Vagina (tissue), 2 donors: ENCODE measurements around the gene KBTBD2.

ENCODE experiments used
- CTCF ChIP-seq, 3 experiments: fragments of 450-650 bp in 2 of 3; fragments of 200-600 bp in 1 of 3; sonication (generic) in 1 of 3; IDR thresholded peaks; one replicate each; pipeline ENCODE4 v1.5.1; 2017 to 2019; ENCODE audit warnings: antibody characterized with exemption in 3 of 3, mild to moderate bottlenecking in 2 of 3, moderate library complexity in 2 of 3
- POLR2A ChIP-seq, 2 donors: fragments of 450-650 bp; IDR thresholded peaks; one replicate each; pipeline ENCODE4 v1.6.1; 2017; ENCODE audit warnings: antibody characterized with exemption in 2 of 2, mild to moderate bottlenecking in 2 of 2, moderate library complexity in 2 of 2
- POLR2AphosphoS5 ChIP-seq, 2 donors: sonication (generic); formaldehyde crosslinking; IDR thresholded peaks; one replicate each; pipeline ENCODE4 v1.9.0; 2017; ENCODE audit warnings: antibody characterized with exemption in 2 of 2, mild to moderate bottlenecking in 2 of 2, low read depth in 1 of 2; ENCODE audit not compliant: insufficient read depth in 1 of 2

GRCh38 chr7:32916006-32916405, 24.4 kb upstream of the KBTBD2 start:
- no peak for TF ChIP-seq CTCF (IDR thresholded peaks at IDR 0.05)
- TF ChIP-seq POLR2A (IDR thresholded peaks at IDR 0.05) = no peak
- TF ChIP-seq POLR2AphosphoS5 (IDR thresholded peaks at IDR 0.05; ENCODE audit: insufficient read depth in 1 of 2, low read depth in 1 of 2) = no peak
